Heart left ventricle (tissue), 13 donors: ENCODE data around the gene FANCM.

Source experiments
- POLR2A ChIP-seq, 2 donors: fragments of 450-650 bp; IDR thresholded peaks; one replicate each; pipeline ENCODE4 v1.6.1; 2017; ENCODE audit warnings: antibody characterized with exemption in 2 of 2, mild to moderate bottlenecking in 2 of 2, moderate library complexity in 2 of 2
- TF ChIP-seq, protein P1 (sequence below), 12 donors: fragments of 200-600 bp; sonication (generic) in 4 of 12; IDR thresholded peaks; one replicate each; pipeline versions ENCODE4 v1.5.0 to v1.8.0; 2018 to 2022; ENCODE audit warnings: antibody characterized with exemption in 12 of 12, mild to moderate bottlenecking in 5 of 12
- donor health status: ischemic (EF 13 %, LVEDD 7.1; RV severe dilation, severe dysfunction).
- donor health status: DM: no; HTN: yes; CAD: no.
- donor health status: DM: no; HTN: no; CAD: no.
- donor health status: ischemic (EF 25% LVEDD 6.9; RV normal size, moderate dysfunction).
- donor health status: ischemic (EF 25% LVEDD 5.7; RV mildly dilated, moderate dysfunction).
- donor health status: ischemic (EF 35%, LVEDD 5.7; RV mildly dilated, moderate dysfunction).
- donor health status: nonischemic (EF 11% LVEDD 7.7; RV severe dilation, severe dysfunction).
- donor health status: DM: yes; HTN: yes; CAD: no.
- donor health status: PGD.
- donor health status: ischemic (EF 29% LVEDD 5.4; RV normal size, mild dysfunction).
- donor health status: nonischemic (EF 23%, LVEDD 6.1; RV moderate dilation, normal function).

DNA sequence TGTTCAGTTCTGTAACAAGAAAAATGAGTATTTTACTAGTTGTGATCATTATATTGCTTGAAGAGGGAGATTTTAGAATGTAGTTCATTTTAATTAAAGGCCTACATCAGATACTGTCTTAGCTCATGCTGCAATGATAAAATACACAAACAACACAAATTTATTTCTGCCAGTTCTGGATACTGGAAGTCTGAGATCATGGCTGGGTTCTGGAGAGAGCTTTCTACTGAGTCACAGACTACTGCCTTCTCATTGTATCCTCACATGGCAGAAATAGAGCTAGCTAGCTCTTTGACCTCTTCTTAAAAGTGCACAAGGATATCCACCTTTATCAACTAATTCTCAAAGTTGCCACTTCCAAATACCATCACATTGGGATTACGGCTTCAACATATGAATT lies 63.5 kb downstream of the FANCM start:
- TF ChIP-seq, protein P1, sequence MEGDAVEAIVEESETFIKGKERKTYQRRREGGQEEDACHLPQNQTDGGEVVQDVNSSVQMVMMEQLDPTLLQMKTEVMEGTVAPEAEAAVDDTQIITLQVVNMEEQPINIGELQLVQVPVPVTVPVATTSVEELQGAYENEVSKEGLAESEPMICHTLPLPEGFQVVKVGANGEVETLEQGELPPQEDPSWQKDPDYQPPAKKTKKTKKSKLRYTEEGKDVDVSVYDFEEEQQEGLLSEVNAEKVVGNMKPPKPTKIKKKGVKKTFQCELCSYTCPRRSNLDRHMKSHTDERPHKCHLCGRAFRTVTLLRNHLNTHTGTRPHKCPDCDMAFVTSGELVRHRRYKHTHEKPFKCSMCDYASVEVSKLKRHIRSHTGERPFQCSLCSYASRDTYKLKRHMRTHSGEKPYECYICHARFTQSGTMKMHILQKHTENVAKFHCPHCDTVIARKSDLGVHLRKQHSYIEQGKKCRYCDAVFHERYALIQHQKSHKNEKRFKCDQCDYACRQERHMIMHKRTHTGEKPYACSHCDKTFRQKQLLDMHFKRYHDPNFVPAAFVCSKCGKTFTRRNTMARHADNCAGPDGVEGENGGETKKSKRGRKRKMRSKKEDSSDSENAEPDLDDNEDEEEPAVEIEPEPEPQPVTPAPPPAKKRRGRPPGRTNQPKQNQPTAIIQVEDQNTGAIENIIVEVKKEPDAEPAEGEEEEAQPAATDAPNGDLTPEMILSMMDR (IDR thresholded peaks at IDR 0.05), result no peak
- no peak for TF ChIP-seq POLR2A (IDR thresholded peaks at IDR 0.05)
